GM19238 (cell line): Measurements from ENCODE around the gene LCE4A.

Source experiments
- DNase-seq: peaks from one replicate; pipeline ENCODE4 v3.0.0; 2011; ENCODE audit warnings: low spot score; ENCODE audit not compliant: insufficient read length

LCE4A gene

GRCh38 chr1:152745765-152746444, 37.9 kb downstream of the LCE4A start:
- DNase-seq: no peak

GRCh38 chr1:152747831-152748230, 39.9 kb downstream of the LCE4A start:
- DNase-seq: no peak

GRCh38 chr1:152752225-152752624, 44.3 kb downstream of the LCE4A start:
- DNase-seq: no peak

- no peak for DNase-seq
These were observed 45.6 kb downstream of the LCE4A start for GRCh38 chr1:152753586-152753985.

- no peak for DNase-seq
These were observed 48.9 kb downstream of the LCE4A start for GRCh38 chr1:152756872-152757271.

- no peak for DNase-seq
These were observed 49.8 kb downstream of the LCE4A start, which contains the start of gene KPRP for GRCh38 chr1:152757747-152758146. KPRP (plus strand) TSS chr1:152758025; CDS start chr1:152759589, 1,564 bp downstream.

- DNase-seq: no peak
These were observed 50.7 kb downstream of the LCE4A start for GRCh38 chr1:152758636-152759035.
